ENCODE measurements around the gene LRP2. TPM values are rescaled to one million over a fixed set of nuclear protein-coding genes. Genes with fewer than 3 reads are reported as not detected.

Gene LRP2
- total and polyA plus RNA-seq, 2 donors from 2014 or later = 44.7 to 85.4 TPM

GRCh38 chr2:169290433-169290832 lies 71.9 kb downstream of the LRP2 start:
- H3K27ac ChIP-seq (ENCODE audit: low read depth in 2 of 2, low read length in 2 of 2) = no peak overlapping the region
- H3K4me3 ChIP-seq (ENCODE audit: low read length in 3 of 3) = no peak overlapping the region
- H3K36me3 ChIP-seq (ENCODE audit: control insufficient read depth in 2 of 3, insufficient read depth in 3 of 3, low read length in 3 of 3) = peaks cover 0 to 48% (median 9%) of the 10 kb centered on the region in 3 donors
- H3K27me3 ChIP-seq (ENCODE audit: control insufficient read depth, insufficient read depth, low read length) = no peaks in the 10 kb centered on the region
- H3K9me3 ChIP-seq (ENCODE audit: control insufficient read depth in 2 of 3, insufficient read depth in 1 of 3, low read length in 3 of 3) = no peaks in the 10 kb centered on the region
- no peak for FAIRE-seq
- intact Hi-C loops (cut with DNase I) = no loop called here
- no peak for TF ChIP-seq CTCF (IDR thresholded peaks at IDR 0.05; ENCODE audit: borderline replicate concordance, extremely low read depth, insufficient read depth)
- no peak overlapping the region for H3K9ac ChIP-seq (ENCODE audit: low read length in 3 of 3)
- H3K4me1 ChIP-seq (ENCODE audit: control insufficient read depth in 2 of 3, insufficient read depth in 2 of 3, low read depth in 1 of 3, low read length in 3 of 3) = no peaks in the 10 kb centered on the region
- DNase-seq = no peak

- no peak overlapping the region for H3K9ac ChIP-seq (ENCODE audit: low read length in 3 of 3)
- no peak for DNase-seq
- peaks cover 0 to 44% (median 10%) of the 10 kb centered on the region in 3 donors for H3K36me3 ChIP-seq (ENCODE audit: control insufficient read depth in 2 of 3, insufficient read depth in 3 of 3, low read length in 3 of 3)
- no peak for TF ChIP-seq CTCF (IDR thresholded peaks at IDR 0.05; ENCODE audit: borderline replicate concordance, extremely low read depth, insufficient read depth)
- no peaks in the 10 kb centered on the region for H3K9me3 ChIP-seq (ENCODE audit: control insufficient read depth in 2 of 3, insufficient read depth in 1 of 3, low read length in 3 of 3)
- no peaks in the 10 kb centered on the region for H3K27me3 ChIP-seq (ENCODE audit: control insufficient read depth, insufficient read depth, low read length)
- H3K4me1 ChIP-seq (ENCODE audit: control insufficient read depth in 2 of 3, insufficient read depth in 2 of 3, low read depth in 1 of 3, low read length in 3 of 3) = no peaks in the 10 kb centered on the region
- intact Hi-C loops (cut with DNase I) = no loop called here
- H3K27ac ChIP-seq (ENCODE audit: low read depth in 2 of 2, low read length in 2 of 2) = no peak overlapping the region
- H3K4me3 ChIP-seq (ENCODE audit: low read length in 3 of 3) = no peak overlapping the region
- FAIRE-seq = no peak
Observed at GRCh38 chr2:169287666-169288065, 74.7 kb downstream of the LRP2 start.

- H3K4me1 ChIP-seq (ENCODE audit: control insufficient read depth in 2 of 3, insufficient read depth in 2 of 3, low read depth in 1 of 3, low read length in 3 of 3) = no peaks in the 10 kb centered on the region
- peaks cover 0 to 53% (median 11%) of the 10 kb centered on the region in 3 donors for H3K36me3 ChIP-seq (ENCODE audit: control insufficient read depth in 2 of 3, insufficient read depth in 3 of 3, low read length in 3 of 3)
- H3K27me3 ChIP-seq (ENCODE audit: control insufficient read depth, insufficient read depth, low read length) = no peaks in the 10 kb centered on the region
- no peak for FAIRE-seq
- H3K9me3 ChIP-seq (ENCODE audit: control insufficient read depth in 2 of 3, insufficient read depth in 1 of 3, low read length in 3 of 3) = no peaks in the 10 kb centered on the region
- DNase-seq = no peak
- H3K9ac ChIP-seq (ENCODE audit: low read length in 3 of 3) = no peak overlapping the region
- intact Hi-C loops (cut with DNase I) = no loop called here
- TF ChIP-seq CTCF (IDR thresholded peaks at IDR 0.05; ENCODE audit: borderline replicate concordance, extremely low read depth, insufficient read depth) = no peak
- H3K27ac ChIP-seq (ENCODE audit: low read depth in 2 of 2, low read length in 2 of 2) = no peak overlapping the region
- no peak overlapping the region for H3K4me3 ChIP-seq (ENCODE audit: low read length in 3 of 3)
Observed at GRCh38 chr2:169286624-169287231, 75.6 kb downstream of the LRP2 start.
